Colonic mucosa (tissue), 4 donors: ENCODE measurements around the gene WNT8A. TPM values are rescaled to one million over a fixed set of nuclear protein-coding genes. Genes with fewer than 3 reads are reported as not detected.

Experiments
- DNase-seq: peaks from one replicate; pipeline ENCODE4 v3.0.0-alpha.2; 2020
- H3K27ac ChIP-seq: fragments of 200-600 bp; one replicate; pipeline ENCODE4 v1.8.0; 2021
- H3K27me3 ChIP-seq: fragments of 200-600 bp; one replicate; pipeline ENCODE4 v1.8.0; 2021
- H3K36me3 ChIP-seq: fragments of 200-600 bp; one replicate; pipeline ENCODE4 v1.8.0; 2021
- H3K4me1 ChIP-seq: fragments of 200-600 bp; one replicate; pipeline ENCODE4 v1.8.0; 2021; ENCODE audit warnings: mild to moderate bottlenecking
- H3K4me3 ChIP-seq: fragments of 200-600 bp; one replicate; pipeline ENCODE4 v1.8.0; 2021
- H3K9ac ChIP-seq, 2 donors: one replicate each; pipeline ENCODE4 v1.7.0; 2013; ENCODE audit warnings: control low read depth in 2 of 2, low read depth in 2 of 2, low read length in 2 of 2
- H3K9me3 ChIP-seq: fragments of 200-600 bp; one replicate; pipeline ENCODE4 v1.8.0; 2021
- intact Hi-C: fragments of 100-400 bp; cut with DNase I; formaldehyde crosslinking; loops from one replicate; pipeline ENCODE4 v1.14.1; 2022
- total RNA-seq, 2 donors: library from RNA; stranded (reverse); fragmentation: NEBNext Ultra II Directional in 1 of 2; extraction: Animal tissue kit (Norgen Biotek cat#: 25700) in 1 of 2; gene quantifications; one replicate each; pipeline ENCODE4 v1.2.1, GENCODE V29; 2021
- TF ChIP-seq, protein P1 (sequence below): fragments of 200-600 bp; IDR thresholded peaks from one replicate; pipeline ENCODE4 v1.8.0; 2022; ENCODE audit warnings: antibody characterized with exemption, mild to moderate bottlenecking
- donor health status: healthy.
- donor health status: DM: no; HTN: no; CAD: no.
- donor health status: DM: no; HTN: no; CAD: no.

The WNT8A gene
- total RNA-seq, 2 donors from 2014 or later = not detected

DNA sequence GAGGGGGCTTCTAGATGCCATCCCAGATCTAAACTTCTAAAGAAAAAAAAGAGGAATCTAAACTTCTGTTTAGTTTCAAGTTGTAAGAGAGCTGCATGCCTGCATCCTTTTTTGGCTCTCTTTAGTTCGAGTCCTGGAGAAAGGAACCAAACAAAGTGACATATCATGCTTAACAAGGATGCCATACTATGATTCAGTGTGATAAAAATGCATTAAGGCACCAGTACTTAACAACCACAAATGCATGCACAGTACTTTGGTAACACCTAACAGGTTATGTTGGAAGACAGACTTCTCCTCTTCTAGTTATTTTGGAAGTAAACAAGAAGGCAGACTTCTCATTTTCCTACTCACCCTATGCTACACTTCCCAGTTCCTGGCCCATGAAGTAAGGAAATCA lies 28.1 kb downstream of the WNT8A start:
- TF ChIP-seq, protein P1, sequence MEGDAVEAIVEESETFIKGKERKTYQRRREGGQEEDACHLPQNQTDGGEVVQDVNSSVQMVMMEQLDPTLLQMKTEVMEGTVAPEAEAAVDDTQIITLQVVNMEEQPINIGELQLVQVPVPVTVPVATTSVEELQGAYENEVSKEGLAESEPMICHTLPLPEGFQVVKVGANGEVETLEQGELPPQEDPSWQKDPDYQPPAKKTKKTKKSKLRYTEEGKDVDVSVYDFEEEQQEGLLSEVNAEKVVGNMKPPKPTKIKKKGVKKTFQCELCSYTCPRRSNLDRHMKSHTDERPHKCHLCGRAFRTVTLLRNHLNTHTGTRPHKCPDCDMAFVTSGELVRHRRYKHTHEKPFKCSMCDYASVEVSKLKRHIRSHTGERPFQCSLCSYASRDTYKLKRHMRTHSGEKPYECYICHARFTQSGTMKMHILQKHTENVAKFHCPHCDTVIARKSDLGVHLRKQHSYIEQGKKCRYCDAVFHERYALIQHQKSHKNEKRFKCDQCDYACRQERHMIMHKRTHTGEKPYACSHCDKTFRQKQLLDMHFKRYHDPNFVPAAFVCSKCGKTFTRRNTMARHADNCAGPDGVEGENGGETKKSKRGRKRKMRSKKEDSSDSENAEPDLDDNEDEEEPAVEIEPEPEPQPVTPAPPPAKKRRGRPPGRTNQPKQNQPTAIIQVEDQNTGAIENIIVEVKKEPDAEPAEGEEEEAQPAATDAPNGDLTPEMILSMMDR = no peak
- no peak for DNase-seq
- Histone ChIP-seq H3K4me3 (no peak overlapping the region), H3K9ac (no peak overlapping the region), H3K36me3 (no peaks in the 10 kb centered on the region), H3K27me3 (no peaks in the 10 kb centered on the region), H3K27ac (no peak overlapping the region), H3K4me1 (no peaks in the 10 kb centered on the region), H3K9me3 (no peaks in the 10 kb centered on the region)
- intact Hi-C loops = no loop called here

DNA sequence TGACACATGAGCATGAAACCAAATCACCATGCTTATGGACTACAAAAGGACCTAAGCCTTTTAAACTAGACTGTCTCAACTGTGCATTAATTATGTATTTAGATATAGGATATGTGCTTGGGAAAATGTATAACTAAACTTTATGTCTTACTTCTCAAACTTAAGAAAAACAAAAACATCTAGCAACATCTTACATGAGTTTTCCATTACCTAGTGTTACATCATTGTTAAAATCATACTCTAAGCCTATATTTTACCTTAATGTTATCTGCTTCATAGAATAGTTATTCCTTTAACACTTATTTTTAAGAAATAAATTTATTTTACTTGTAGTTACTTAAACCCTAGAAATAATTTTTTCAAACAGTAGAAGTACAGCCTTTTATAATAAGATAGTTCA lies 31.4 kb downstream of the WNT8A start:
- TF ChIP-seq, protein P1 = no peak
- DNase-seq = no peak
- H3K4me3 ChIP-seq = no peak overlapping the region
- H3K9ac ChIP-seq = no peak overlapping the region
- no peaks in the 10 kb centered on the region for H3K9me3 ChIP-seq
- H3K27ac ChIP-seq = no peak overlapping the region
- no peaks in the 10 kb centered on the region for H3K4me1 ChIP-seq
- intact Hi-C loops = no loop called here
- H3K27me3 ChIP-seq = no peaks in the 10 kb centered on the region
- no peaks in the 10 kb centered on the region for H3K36me3 ChIP-seq

DNA sequence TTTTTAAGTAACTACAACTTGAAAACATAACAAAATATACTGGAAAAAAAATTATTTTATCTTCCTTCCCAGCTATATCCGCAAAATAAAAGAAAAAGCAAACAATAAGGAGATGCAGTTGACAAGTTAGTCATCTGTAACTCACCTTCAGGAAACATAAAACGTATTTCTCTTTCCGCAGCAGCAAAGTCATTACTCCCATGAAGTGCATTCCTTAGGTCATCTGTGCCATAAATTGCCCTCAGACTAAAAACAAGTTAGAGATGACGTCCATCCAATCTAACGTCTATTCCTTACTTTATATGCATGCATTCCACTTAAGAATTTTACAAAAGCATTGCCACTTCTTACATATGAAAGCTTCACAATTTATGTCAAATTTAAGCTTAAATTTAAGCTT lies 44.5 kb downstream of the WNT8A start:
- no peak for DNase-seq
- H3K27ac ChIP-seq = no peak overlapping the region
- intact Hi-C loops = no loop called here
- no peaks in the 10 kb centered on the region for H3K27me3 ChIP-seq
- H3K4me1 ChIP-seq = no peaks in the 10 kb centered on the region
- no peak overlapping the region for H3K4me3 ChIP-seq
- H3K9me3 ChIP-seq = no peaks in the 10 kb centered on the region
- H3K36me3 ChIP-seq = no peaks in the 10 kb centered on the region
- no peak overlapping the region for H3K9ac ChIP-seq
- TF ChIP-seq, protein P1 = no peak

DNA sequence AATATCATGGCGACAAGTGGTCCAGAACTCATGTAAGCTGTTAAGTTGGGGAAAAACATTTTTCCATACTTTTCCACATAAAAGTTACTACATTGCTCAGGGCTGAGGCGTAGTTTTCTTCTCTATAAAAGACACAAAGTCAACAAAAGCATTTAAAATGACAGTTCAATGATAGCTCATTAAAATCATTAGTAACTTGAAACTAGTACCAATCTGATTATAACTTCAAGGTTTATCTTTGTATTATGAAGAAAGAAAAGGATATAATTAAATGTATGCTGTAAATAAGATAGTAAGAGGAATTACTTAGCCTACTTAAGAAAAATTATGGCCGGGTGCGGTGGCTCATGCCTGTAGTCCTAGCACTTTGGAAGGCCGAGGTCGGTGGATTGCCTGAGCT lies 45.5 kb downstream of the WNT8A start:
- DNase-seq = no peak
- H3K4me3 ChIP-seq = no peak overlapping the region
- TF ChIP-seq, protein P1 = no peak
- no peak overlapping the region for H3K27ac ChIP-seq
- H3K4me1 ChIP-seq = no peaks in the 10 kb centered on the region
- H3K9ac ChIP-seq = no peak overlapping the region
- intact Hi-C loops = no loop called here
- no peaks in the 10 kb centered on the region for H3K27me3 ChIP-seq
- no peaks in the 10 kb centered on the region for H3K36me3 ChIP-seq
- H3K9me3 ChIP-seq = no peaks in the 10 kb centered on the region

DNA sequence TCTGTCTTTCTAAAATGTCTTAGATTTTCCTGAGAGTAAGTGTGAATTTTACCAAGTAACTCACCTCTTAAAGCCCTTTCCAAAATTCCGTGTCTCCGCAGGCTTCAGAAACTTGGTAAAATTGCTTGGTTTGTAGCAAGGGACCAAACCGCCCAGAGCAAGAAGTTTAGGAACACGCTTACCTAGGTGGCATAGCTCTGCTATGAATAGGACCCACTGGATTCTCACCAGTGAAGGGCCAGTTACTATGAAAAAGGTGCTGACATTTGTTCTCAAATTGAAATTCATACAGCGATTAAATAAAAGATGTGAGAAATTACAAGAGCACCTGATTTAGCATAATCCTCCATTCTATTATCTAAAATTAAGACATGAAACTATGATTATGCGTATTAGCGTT lies 48.7 kb downstream of the WNT8A start:
- Histone ChIP-seq H3K4me1 (no peaks in the 10 kb centered on the region), H3K9ac (no peak overlapping the region), H3K9me3 (no peaks in the 10 kb centered on the region), H3K27me3 (no peaks in the 10 kb centered on the region), H3K36me3 (no peaks in the 10 kb centered on the region), H3K27ac (no peak overlapping the region), H3K4me3 (no peak overlapping the region)
- DNase-seq = no peak
- TF ChIP-seq, protein P1 = no peak
- intact Hi-C loops = loop anchor here (2.0 kb wide), 1 partner anchor 54 kb away; no protein-coding TSS in a partner anchor
